A673 (cell line): ENCODE measurements around the gene LECT2.

Experiments used
- CTCF ChIP-seq: fragments of 300-800, 200-600 bp; sonication (generic); conservative IDR thresholded peaks from 2 replicates; pipeline ENCODE4 v1.5.1; 2017; ENCODE audit warnings: low read depth, mild to moderate bottlenecking, antibody characterized with exemption, low read length, moderate library complexity, mixed read lengths
- EZH2 ChIP-seq: fragments of 200-600 bp; sonication (generic); IDR thresholded peaks from 2 replicates; pipeline ENCODE4 v1.6.1; 2017; ENCODE audit warnings: borderline replicate concordance, low read depth, mild to moderate bottlenecking, mixed read lengths, antibody characterized with exemption, low read length; ENCODE audit not compliant: poor library complexity, severe bottlenecking

- no peak for TF ChIP-seq CTCF
- no peak for TF ChIP-seq EZH2
These were observed 2.1 kb downstream of the LECT2 start for GRCh38 chr5:135952683-135953082.
